IPS DF 6.9 (cell line): ENCODE data around the gene EOLA1.
"Not testable (repeated sequence)": the region's sequence is repeated elsewhere in the genome, so short reads cannot be mapped to it uniquely, and the experiment has no call there.

ENCODE experiments used
- DNase-seq: peaks from one replicate; pipeline ENCODE4 v3.0.0-alpha.2; 2013; ENCODE audit warnings: low read depth, low spot score
- H3K27ac ChIP-seq: one replicate; pipeline ENCODE4 v1.5.1; 2013; ENCODE audit warnings: low read length, control low read depth
- H3K27me3 ChIP-seq: 2 replicates; pipeline ENCODE4 v1.6.1; 2013; ENCODE audit warnings: mild to moderate bottlenecking, low read length; ENCODE audit not compliant: control insufficient read depth, insufficient read depth
- H3K36me3 ChIP-seq: 2 replicates; pipeline ENCODE4 v1.6.1; 2013; ENCODE audit warnings: low read length; ENCODE audit not compliant: control insufficient read depth, insufficient read depth
- H3K4me1 ChIP-seq: 2 replicates; pipeline ENCODE4 v1.6.1; 2013; ENCODE audit warnings: low read length; ENCODE audit not compliant: control insufficient read depth, insufficient read depth
- H3K4me3 ChIP-seq: 2 replicates; pipeline ENCODE4 v1.5.1; 2013; ENCODE audit warnings: mild to moderate bottlenecking, low read length
- H3K9me3 ChIP-seq: 2 replicates; pipeline ENCODE4 v1.6.1; 2013; ENCODE audit warnings: low read length, inconsistent platforms; ENCODE audit not compliant: control insufficient read depth, insufficient read depth
- WGBS: extraction: QIAGEN DNeasy Blood & Tissue Kit; methylation state at CpG from one replicate; pipeline ENCODE4 v1.1.7; 2013; ENCODE audit warnings: mixed read lengths, missing lambda C conversion rate; ENCODE audit not compliant: insufficient read length, insufficient coverage; 5-methylcytosine and 5-hydroxymethylcytosine counted together

Gene EOLA1

GRCh38 chrX:149513825-149514428 is 26.9 kb upstream of the EOLA1 start:
- H3K4me3 ChIP-seq: no peak overlapping the region
- no CpG with 5 or more reads among the region's 9 CpGs for WGBS
- DNase-seq: no peak
- H3K36me3 ChIP-seq: no peaks in the 10 kb centered on the region
- no peaks in the 10 kb centered on the region for H3K4me1 ChIP-seq
- no peaks in the 10 kb centered on the region for H3K9me3 ChIP-seq
- no peaks in the 10 kb centered on the region for H3K27me3 ChIP-seq
- H3K27ac ChIP-seq: no peak overlapping the region

GRCh38 chrX:149515954-149516602 is 24.7 kb upstream of the EOLA1 start:
- no CpG with 5 or more reads among the region's 4 CpGs for WGBS

GRCh38 chrX:149516604-149517003 is 24.2 kb upstream of the EOLA1 start:
- Histone ChIP-seq H3K36me3 (no peaks in the 10 kb centered on the region), H3K4me3 (no peak overlapping the region), H3K27ac (no peak overlapping the region), H3K4me1 (no peaks in the 10 kb centered on the region), H3K9me3 (no peaks in the 10 kb centered on the region), H3K27me3 (no peaks in the 10 kb centered on the region)
- no CpG with 5 or more reads among the region's 2 CpGs for WGBS
- no peak for DNase-seq

More at GRCh38 chrX:149515954-149516602, 24.7 kb upstream of the EOLA1 start:
- no peaks in the 10 kb centered on the region for H3K36me3 ChIP-seq
- DNase-seq: no peak
- H3K27me3 ChIP-seq: no peaks in the 10 kb centered on the region
- H3K4me3 ChIP-seq: no peak overlapping the region
- no peaks in the 10 kb centered on the region for H3K9me3 ChIP-seq
- H3K4me1 ChIP-seq: no peaks in the 10 kb centered on the region
- no peak overlapping the region for H3K27ac ChIP-seq

GRCh38 chrX:149517308-149517707 is 23.5 kb upstream of the EOLA1 start:
- no peak overlapping the region for H3K27ac ChIP-seq
- no peaks in the 10 kb centered on the region for H3K4me1 ChIP-seq
- H3K27me3 ChIP-seq: no peaks in the 10 kb centered on the region
- H3K9me3 ChIP-seq: no peaks in the 10 kb centered on the region
- H3K36me3 ChIP-seq: no peaks in the 10 kb centered on the region
- WGBS: no CpG with 5 or more reads among the region's 1 CpG
- no peak for DNase-seq
- no peak overlapping the region for H3K4me3 ChIP-seq

GRCh38 chrX:149518236-149518635 is 22.6 kb upstream of the EOLA1 start:
- no peaks in the 10 kb centered on the region for H3K36me3 ChIP-seq

GRCh38 chrX:149520636-149521277 is 20.1 kb upstream of the EOLA1 start:
- H3K27me3 ChIP-seq, H3K27ac ChIP-seq, DNase-seq, H3K36me3 ChIP-seq, H3K4me1 ChIP-seq, H3K4me3 ChIP-seq, H3K9me3 ChIP-seq: not testable (repeated sequence)
- WGBS: no CpG with 5 or more reads among the region's 3 CpGs

More at GRCh38 chrX:149518236-149518635, 22.6 kb upstream of the EOLA1 start:
- no CpG with 5 or more reads among the region's 7 CpGs for WGBS
- Histone ChIP-seq H3K9me3 (no peaks in the 10 kb centered on the region), H3K4me1 (no peaks in the 10 kb centered on the region), H3K4me3 (no peak overlapping the region), H3K27me3 (no peaks in the 10 kb centered on the region), H3K27ac (no peak overlapping the region)
- no peak for DNase-seq

GRCh38 chrX:149521438-149521837 is 19.4 kb upstream of the EOLA1 start:
- H3K27me3 ChIP-seq: no peaks in the 10 kb centered on the region
- no peaks in the 10 kb centered on the region for H3K36me3 ChIP-seq
- no peak for DNase-seq
- H3K27ac ChIP-seq: no peak overlapping the region
- no CpG with 5 or more reads among the region's 9 CpGs for WGBS
- no peaks in the 10 kb centered on the region for H3K4me1 ChIP-seq
- no peak overlapping the region for H3K4me3 ChIP-seq
- H3K9me3 ChIP-seq: no peaks in the 10 kb centered on the region

- Histone ChIP-seq H3K27me3 (no peaks in the 10 kb centered on the region), H3K36me3 (no peaks in the 10 kb centered on the region), H3K4me3 (no peak overlapping the region), H3K9me3 (no peaks in the 10 kb centered on the region), H3K27ac (no peak overlapping the region), H3K4me1 (no peaks in the 10 kb centered on the region)
- no CpG with 5 or more reads among the region's 2 CpGs for WGBS
- DNase-seq: no peak
Measured at GRCh38 chrX:149522916-149523315, 17.9 kb upstream of the EOLA1 start.

- H3K27me3 ChIP-seq, H3K4me1 ChIP-seq, H3K4me3 ChIP-seq, H3K27ac ChIP-seq, H3K36me3 ChIP-seq, DNase-seq, H3K9me3 ChIP-seq: not testable (repeated sequence)
- no CpG with 5 or more reads among the region's 10 CpGs for WGBS
Measured at GRCh38 chrX:149525389-149525788, 15.4 kb upstream of the EOLA1 start.

GRCh38 chrX:149525903-149526302 is 14.9 kb upstream of the EOLA1 start:
- H3K27me3 ChIP-seq, H3K9me3 ChIP-seq, H3K36me3 ChIP-seq, H3K4me3 ChIP-seq, H3K4me1 ChIP-seq, DNase-seq, H3K27ac ChIP-seq: not testable (repeated sequence)
- WGBS: no CpG with 5 or more reads among the region's 5 CpGs
